ENCODE data around the gene HOXC5.

- no peak for TF ChIP-seq CTCF (conservative IDR thresholded peaks at IDR 0.05)
- TF ChIP-seq EZH2 (IDR thresholded peaks at IDR 0.05; ENCODE audit: low read depth), result no peak
Observed at GRCh38 chr12:54038284-54038870, 5.5 kb downstream of the HOXC5 start.
